Epithelial cell of esophagus (primary cell): Measurements from ENCODE around the gene SDCCAG8.

Source experiments
- DNase-seq: peaks from one replicate; pipeline ENCODE4 v3.0.0; 2010; ENCODE audit warnings: low read depth
- H3K4me3 ChIP-seq: 2 replicates; pipeline ENCODE4 v1.5.1; 2011; ENCODE audit warnings: mild to moderate bottlenecking, low read length, control low read depth
- TF ChIP-seq, protein P1 (sequence below): IDR thresholded peaks from 2 replicates; pipeline ENCODE4 v1.5.1; 2011; ENCODE audit warnings: low read depth, mild to moderate bottlenecking, low read length, control low read depth, inconsistent platforms; ENCODE audit not compliant: insufficient read depth; ENCODE audit errors: missing control alignments

The SDCCAG8 gene

DNA sequence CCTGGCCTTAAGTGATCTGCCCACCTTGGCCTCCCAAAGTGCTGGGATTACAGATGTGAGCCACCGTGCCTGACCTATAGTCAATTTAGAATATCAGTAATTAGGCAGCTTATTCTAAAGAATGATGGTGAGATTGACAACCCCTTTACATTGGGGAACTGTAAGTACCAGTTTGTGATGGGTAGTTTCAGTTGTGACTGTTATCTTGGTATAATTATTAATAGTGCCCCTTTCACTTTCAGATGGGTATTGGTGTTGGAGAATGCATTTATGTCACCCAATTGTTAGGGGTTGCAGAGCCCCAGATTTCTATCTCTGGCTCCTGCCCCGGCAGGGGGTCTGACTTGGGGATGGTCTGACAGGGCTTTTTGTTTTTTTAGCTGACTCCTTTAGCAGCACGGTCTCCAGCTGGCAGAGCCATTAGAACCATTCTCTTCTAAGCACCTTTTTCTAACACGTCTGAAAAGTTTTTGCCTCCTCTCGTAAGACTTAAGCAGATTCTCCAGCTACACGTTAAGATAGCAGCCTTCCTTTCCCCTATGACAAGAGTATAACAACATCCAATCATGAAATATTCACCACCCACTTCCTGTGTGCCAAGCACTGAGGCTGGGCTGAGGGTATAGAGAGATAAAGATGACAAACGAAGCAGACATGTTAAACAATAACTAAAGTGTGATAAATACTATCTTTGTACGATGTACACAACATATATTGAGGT, 157.8 kb downstream of the SDCCAG8 start:
- H3K4me3 ChIP-seq, result no peak overlapping the region
- TF ChIP-seq, protein P1, sequence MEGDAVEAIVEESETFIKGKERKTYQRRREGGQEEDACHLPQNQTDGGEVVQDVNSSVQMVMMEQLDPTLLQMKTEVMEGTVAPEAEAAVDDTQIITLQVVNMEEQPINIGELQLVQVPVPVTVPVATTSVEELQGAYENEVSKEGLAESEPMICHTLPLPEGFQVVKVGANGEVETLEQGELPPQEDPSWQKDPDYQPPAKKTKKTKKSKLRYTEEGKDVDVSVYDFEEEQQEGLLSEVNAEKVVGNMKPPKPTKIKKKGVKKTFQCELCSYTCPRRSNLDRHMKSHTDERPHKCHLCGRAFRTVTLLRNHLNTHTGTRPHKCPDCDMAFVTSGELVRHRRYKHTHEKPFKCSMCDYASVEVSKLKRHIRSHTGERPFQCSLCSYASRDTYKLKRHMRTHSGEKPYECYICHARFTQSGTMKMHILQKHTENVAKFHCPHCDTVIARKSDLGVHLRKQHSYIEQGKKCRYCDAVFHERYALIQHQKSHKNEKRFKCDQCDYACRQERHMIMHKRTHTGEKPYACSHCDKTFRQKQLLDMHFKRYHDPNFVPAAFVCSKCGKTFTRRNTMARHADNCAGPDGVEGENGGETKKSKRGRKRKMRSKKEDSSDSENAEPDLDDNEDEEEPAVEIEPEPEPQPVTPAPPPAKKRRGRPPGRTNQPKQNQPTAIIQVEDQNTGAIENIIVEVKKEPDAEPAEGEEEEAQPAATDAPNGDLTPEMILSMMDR, result no peak
- DNase-seq, result no peak

DNA sequence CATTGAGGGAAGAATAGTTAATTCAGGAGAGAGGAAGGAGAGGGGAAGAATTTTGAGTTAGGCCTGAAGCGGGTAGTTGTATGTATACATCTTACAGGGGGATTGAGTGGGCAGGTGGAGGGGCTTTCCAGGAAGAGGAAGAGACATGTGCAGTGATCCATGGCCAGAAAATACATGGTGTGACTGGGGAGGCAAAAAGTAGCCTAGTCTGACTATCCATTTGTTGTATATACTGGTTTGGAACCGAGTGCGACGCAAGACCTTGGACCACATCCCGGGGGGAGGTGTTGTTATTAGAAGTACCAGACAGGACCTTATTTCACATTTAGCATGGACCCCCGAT, 158.3 kb downstream of the SDCCAG8 start:
- no peak overlapping the region for H3K4me3 ChIP-seq
- TF ChIP-seq, protein P1, result no peak
- DNase-seq, result no peak

DNA sequence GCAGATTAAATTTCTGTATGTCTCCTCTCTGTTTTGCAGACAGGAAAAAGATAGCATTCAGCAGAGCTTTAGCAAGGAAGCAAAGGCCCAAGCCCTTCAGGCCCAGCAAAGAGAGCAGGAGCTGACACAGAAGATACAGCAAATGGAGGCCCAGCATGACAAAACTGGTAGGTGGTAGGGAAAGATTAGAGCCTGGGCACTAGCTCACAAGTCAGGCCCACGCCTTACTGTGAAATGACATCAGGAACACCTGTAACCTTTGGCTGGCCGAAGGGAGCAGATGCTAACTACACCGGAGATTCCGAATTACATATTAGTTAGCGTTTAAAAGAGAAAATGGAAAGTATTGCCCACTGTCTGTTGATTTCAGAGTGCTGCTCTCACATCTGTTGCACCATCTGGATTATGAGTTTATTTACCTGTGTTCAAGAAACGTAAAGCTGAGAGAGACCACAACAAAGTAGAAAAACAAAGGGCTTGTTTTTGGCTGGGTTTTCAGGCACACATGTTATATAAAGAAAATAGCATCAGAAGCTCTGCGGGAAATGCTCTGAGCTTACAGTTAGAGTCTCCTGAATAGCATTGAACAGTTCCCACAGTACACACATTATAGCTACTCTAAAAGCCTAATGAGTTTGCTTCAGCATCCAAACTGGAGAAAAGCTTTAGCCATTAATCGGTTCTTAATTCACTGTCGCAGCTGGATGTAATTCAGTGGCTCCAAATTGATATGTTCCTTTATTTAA, 160.0 kb downstream of the SDCCAG8 start:
- DNase-seq, result no peak
- TF ChIP-seq, protein P1, result no peak
- no peak overlapping the region for H3K4me3 ChIP-seq

DNA sequence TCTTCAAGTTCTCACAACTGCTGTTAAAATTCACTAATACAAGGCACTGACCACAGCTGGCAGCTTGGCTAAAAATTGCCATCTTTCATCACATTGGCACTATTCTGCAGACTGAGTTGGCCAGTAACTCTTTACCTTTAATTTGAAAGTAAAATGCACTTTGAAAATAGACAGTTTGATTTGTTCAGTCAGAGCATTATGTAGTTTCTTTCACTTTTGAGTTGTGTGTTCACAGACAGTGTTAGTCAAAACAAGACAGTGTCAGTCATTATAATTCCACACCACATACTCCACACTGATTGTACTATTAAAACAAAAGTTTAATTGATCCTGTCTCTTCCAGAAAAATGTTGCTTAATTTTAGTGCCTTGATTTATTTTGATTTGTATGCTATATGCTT, 160.7 kb downstream of the SDCCAG8 start:
- TF ChIP-seq, protein P1, result no peak
- no peak overlapping the region for H3K4me3 ChIP-seq
- no peak for DNase-seq

DNA sequence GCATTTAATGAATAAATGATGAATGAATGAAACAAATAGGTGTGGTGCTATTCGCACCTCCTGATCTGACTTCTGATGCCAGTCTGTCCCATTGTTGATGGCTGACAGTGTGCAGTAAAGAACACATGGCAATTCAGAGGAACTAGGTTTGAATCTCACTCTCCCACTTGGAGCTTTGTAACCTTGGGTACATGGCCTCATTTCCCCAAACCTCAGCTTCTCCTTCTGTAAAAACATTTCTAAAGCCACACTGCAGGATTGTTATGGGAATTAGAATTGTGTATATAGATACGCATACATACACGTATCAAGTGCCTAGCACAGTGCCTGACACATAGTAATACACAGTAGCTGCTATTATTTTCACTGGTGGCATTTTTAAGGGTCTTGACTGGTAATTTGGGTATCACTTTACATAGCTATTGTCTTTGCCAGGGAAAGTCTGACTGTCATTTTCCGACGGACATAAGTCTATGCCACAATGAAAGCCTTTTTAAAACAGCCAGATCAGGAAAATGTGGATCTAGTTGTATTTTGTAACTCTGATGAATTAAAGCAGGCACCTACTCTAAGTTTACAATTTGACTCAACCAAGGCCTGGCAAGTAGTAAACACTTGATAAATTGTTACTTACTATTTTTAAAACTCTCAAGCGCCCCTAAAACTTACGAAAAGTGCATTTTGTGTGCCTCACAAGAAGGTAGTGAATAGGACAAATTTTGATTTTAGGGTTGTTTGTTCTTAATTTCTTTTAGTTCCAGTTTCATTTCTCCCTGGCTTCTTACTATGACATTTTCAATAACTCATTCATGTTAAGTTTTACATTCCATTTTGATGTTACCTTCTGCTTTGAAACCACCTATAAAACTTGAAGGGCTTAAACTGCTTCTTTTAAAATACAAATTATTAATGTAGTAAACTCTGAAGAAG, 164.4 kb downstream of the SDCCAG8 start:
- TF ChIP-seq, protein P1, result no peak
- no peak overlapping the region for H3K4me3 ChIP-seq
- DNase-seq, result no peak

DNA sequence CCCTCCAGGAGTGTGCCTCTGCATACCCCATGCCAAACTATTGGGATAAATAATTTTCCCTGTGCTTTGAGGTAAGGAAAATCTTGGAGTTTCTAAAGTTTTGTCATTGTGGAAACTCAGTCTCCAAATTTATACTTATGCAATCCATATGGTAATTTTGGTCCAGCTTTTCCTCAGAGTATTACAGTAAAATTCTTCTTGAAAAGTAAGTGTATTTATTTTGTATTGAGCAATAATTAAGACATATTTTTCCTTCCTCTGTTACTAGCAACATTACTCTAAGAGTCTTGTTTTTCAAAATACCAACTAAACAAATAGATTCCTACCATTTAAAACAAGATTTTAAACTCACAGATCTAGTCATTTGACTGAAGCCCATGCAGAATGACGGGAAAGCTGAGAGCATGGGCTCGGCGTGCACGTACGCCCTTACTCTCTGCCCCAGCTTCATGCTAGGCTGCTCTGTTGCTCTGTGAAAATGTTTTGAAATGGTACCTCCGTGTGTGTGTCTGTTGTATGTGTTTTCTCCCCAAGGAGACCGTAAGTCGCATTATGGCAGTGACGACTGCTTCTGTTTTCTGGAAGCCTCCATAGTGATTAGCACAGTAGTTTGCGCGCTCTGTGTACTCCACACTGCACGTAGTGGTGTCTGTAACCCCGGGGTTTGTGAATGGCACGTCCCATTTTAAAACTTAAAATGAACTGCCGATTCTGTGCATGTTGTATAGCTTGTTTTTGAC, 165.3 kb downstream of the SDCCAG8 start:
- DNase-seq, result no peak
- TF ChIP-seq, protein P1, result no peak
- H3K4me3 ChIP-seq, result no peak overlapping the region
